Chondrocyte (in vitro differentiated cells): ENCODE data around the gene PEX10. TPM values are rescaled to one million over a fixed set of nuclear protein-coding genes. Genes with fewer than 3 reads are reported as not detected.
A peak's percentile ranks its signal among the peaks of the same experiment; 100 is the strongest.

Source experiments
- DNase-seq: peaks from one replicate; pipeline ENCODE4 v3.0.0; 2021; ENCODE audit warnings: mixed read lengths, low spot score
- H3K27ac Mint-ChIP-seq: one replicate; pipeline ENCODE4 v1.8.0; 2021; ENCODE audit warnings: mild to moderate bottlenecking, moderate library complexity, mixed read lengths; ENCODE audit not compliant: unreplicated experiment
- H3K27me3 Mint-ChIP-seq: 2 replicates; pipeline ENCODE4 v1.8.0; 2021; ENCODE audit warnings: low read depth, mixed read lengths
- H3K36me3 Mint-ChIP-seq: 2 replicates; pipeline ENCODE4 v1.8.0; 2021; ENCODE audit warnings: low read depth, mixed read lengths
- H3K4me1 Mint-ChIP-seq: 2 replicates; pipeline ENCODE4 v1.8.0; 2021; ENCODE audit warnings: low read depth, mild to moderate bottlenecking, mixed read lengths
- H3K4me3 Mint-ChIP-seq: one replicate; pipeline ENCODE4 v1.8.0; 2021; ENCODE audit warnings: mild to moderate bottlenecking, moderate library complexity, mixed read lengths; ENCODE audit not compliant: unreplicated experiment
- H3K9me3 Mint-ChIP-seq: 2 replicates; pipeline ENCODE4 v1.8.0; 2021; ENCODE audit warnings: low read depth, mixed read lengths
- total RNA-seq: library from RNA; stranded (reverse); gene quantifications from 3 replicates; pipeline ENCODE4 v1.2.1, GENCODE V29; 2021
- TF ChIP-seq, protein P1 (sequence below): fragments of 200-600 bp; sonication (generic); IDR thresholded peaks from 2 replicates; pipeline ENCODE4 v1.5.0; 2021; ENCODE audit warnings: antibody characterized with exemption, mild to moderate bottlenecking, moderate library complexity

The PEX10 gene
- total RNA-seq, 1 donor from 2014 or later, result 23.4 TPM

DNA sequence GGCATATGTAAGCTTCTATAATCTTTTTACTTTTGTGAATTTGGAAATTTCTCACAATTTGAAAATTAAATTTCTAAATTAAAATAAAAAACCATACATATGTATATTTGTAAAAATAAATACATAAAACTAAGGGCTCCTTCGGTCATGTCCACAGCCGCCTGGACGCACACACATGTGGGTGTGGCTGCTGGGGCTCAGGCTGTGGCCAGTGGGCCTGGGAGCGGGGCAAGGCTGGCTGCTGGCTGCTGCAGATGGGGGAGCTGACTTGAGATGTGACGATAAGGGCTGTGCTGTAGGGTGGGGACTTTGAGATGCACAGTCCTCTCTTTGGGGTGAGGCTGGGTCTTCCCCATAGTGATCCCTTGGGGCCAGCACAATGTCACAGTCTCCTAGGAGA, 15.9 kb downstream of the PEX10 start:
- H3K4me1 Mint-ChIP-seq, result peaks cover 26% of the 10 kb centered on the region
- no peaks in the 10 kb centered on the region for H3K9me3 Mint-ChIP-seq
- no peak for DNase-seq
- H3K27me3 Mint-ChIP-seq, result no peaks in the 10 kb centered on the region
- TF ChIP-seq, protein P1, sequence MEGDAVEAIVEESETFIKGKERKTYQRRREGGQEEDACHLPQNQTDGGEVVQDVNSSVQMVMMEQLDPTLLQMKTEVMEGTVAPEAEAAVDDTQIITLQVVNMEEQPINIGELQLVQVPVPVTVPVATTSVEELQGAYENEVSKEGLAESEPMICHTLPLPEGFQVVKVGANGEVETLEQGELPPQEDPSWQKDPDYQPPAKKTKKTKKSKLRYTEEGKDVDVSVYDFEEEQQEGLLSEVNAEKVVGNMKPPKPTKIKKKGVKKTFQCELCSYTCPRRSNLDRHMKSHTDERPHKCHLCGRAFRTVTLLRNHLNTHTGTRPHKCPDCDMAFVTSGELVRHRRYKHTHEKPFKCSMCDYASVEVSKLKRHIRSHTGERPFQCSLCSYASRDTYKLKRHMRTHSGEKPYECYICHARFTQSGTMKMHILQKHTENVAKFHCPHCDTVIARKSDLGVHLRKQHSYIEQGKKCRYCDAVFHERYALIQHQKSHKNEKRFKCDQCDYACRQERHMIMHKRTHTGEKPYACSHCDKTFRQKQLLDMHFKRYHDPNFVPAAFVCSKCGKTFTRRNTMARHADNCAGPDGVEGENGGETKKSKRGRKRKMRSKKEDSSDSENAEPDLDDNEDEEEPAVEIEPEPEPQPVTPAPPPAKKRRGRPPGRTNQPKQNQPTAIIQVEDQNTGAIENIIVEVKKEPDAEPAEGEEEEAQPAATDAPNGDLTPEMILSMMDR, result no peak
- no peak overlapping the region for H3K27ac Mint-ChIP-seq
- peaks cover 23% of the 10 kb centered on the region for H3K36me3 Mint-ChIP-seq
- H3K4me3 Mint-ChIP-seq, result no peak overlapping the region

- Mint-ChIP-seq H3K27me3 (no peaks in the 10 kb centered on the region), H3K4me1 (peaks cover 26% of the 10 kb centered on the region), H3K27ac (no peak overlapping the region), H3K9me3 (no peaks in the 10 kb centered on the region), H3K36me3 (peaks cover 23% of the 10 kb centered on the region), H3K4me3 (no peak overlapping the region)
- TF ChIP-seq, protein P1, result no peak
- DNase-seq, result no peak
These were observed 16.3 kb downstream of the PEX10 start for GRCh38 chr1:2396059-2396458.

DNA sequence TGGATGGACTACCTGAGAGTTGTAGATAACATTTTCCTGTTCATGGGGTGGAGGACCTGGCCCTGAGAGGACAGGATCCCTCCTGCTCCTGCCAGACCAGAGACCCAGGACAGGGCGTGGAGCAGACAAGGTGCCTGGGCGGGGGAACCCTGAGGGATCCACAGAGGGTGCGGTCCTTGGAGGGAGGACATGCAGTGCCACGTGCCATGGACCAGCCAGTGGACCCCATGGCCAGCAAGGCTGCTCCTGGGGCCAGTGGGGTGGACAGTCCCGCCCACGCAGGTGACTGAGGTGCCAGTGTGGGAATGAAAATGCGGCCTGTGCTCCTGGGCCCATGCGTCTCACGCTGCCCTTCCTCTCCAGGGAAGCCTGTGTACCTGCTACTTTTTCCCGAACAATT, 17.1 kb downstream of the PEX10 start:
- H3K4me3 Mint-ChIP-seq, result no peak overlapping the region
- peaks cover 19% of the 10 kb centered on the region for H3K36me3 Mint-ChIP-seq
- no peaks in the 10 kb centered on the region for H3K27me3 Mint-ChIP-seq
- H3K27ac Mint-ChIP-seq, result no peak overlapping the region
- DNase-seq, result peak; percentile 82
- TF ChIP-seq, protein P1, result no peak
- H3K4me1 Mint-ChIP-seq, result peaks cover 31% of the 10 kb centered on the region
- H3K9me3 Mint-ChIP-seq, result no peaks in the 10 kb centered on the region

DNA sequence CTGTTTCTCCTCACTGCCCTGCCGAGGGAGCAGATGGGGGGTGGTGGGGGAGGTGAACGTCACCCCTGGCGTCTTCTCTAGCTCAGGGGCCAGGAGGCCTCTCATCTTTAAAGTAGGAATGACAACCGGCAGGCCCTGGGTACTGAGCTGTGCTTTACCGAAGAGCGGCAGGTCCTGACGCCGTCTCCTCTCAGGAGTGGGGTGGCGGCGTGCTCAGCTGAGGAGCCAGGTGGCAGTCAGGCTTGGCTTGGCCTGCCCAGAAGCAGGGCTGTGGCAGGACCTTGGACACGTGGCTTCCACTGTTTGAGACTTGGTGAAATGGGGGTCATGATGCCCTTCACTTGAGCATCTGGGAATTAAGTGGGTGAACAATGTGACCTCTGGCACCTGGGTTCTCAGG, 17.6 kb downstream of the PEX10 start:
- no peak for DNase-seq
- Mint-ChIP-seq H3K4me1 (peaks cover 36% of the 10 kb centered on the region), H3K9me3 (no peaks in the 10 kb centered on the region), H3K27me3 (no peaks in the 10 kb centered on the region), H3K27ac (peak overlapping the region; percentile 12), H3K4me3 (no peak overlapping the region), H3K36me3 (peaks cover 18% of the 10 kb centered on the region)
- TF ChIP-seq, protein P1, result no peak

GRCh38 chr1:2394220-2394619, 18.1 kb downstream of the PEX10 start:
- DNase-seq, result no peak
- peaks cover 14% of the 10 kb centered on the region for H3K36me3 Mint-ChIP-seq
- H3K9me3 Mint-ChIP-seq, result no peaks in the 10 kb centered on the region
- TF ChIP-seq, protein P1, result no peak
- peaks cover 37% of the 10 kb centered on the region for H3K4me1 Mint-ChIP-seq
- H3K4me3 Mint-ChIP-seq, result no peak overlapping the region
- H3K27ac Mint-ChIP-seq, result no peak overlapping the region
- no peaks in the 10 kb centered on the region for H3K27me3 Mint-ChIP-seq
